Activated T-cell treated with anti-CD3 and anti-CD28 coated beads, Interleukin-2, amount 50 U/mL, for 1 hour (primary cell): Measurements from ENCODE around the gene CLPTM1L.

ENCODE experiments used
- DNase-seq: peaks from one replicate; pipeline ENCODE4 v3.0.0-alpha.2; 2020

Gene CLPTM1L

DNA sequence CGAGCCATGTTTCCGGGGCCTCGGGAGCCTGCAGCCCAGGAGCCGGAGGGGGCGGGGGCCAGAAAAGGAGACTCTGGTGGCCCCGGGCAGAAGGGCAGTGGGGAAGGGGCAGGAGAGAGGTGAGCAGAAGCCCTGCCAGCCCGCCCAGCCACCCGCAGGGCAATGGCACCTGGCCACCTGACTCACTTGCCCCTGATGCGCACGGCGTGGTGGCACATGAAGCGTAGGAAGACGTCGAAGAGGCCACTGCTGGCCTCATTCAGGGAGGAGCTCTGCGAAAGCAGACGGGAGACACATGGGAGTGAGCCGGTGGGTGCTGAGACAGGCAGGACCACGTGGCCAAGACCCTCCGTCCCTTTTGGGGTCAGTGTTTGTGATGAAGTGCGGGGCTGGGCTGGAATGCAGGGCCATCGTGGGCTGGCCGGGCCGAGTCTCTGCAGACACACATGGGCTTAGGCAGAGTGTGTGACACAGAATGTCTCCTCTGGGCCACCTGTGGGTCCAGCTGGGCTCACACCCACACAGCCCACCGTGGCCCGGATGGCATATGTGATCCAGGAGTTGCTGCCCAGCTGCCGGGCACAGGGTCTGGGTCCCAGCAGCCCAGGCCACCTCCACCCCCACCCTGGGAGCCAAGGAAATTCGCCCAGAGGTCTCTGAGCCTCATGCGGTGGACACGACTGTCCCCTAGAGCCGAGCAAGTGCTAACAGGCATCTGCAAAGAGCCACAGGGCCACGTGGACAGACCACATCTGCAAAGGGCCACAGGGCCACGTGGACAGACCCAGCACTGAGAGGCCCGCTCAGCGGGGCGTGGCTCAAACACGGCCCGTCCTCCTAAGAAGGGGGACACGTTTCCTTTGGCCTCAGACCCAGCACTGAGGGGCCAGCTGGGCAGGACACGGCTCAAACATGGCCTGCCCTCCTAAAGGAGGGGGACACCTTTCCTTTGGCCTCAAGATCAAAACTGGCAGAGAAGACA lies 73.7 kb downstream of the CLPTM1L start:
- DNase-seq, result no peak

DNA sequence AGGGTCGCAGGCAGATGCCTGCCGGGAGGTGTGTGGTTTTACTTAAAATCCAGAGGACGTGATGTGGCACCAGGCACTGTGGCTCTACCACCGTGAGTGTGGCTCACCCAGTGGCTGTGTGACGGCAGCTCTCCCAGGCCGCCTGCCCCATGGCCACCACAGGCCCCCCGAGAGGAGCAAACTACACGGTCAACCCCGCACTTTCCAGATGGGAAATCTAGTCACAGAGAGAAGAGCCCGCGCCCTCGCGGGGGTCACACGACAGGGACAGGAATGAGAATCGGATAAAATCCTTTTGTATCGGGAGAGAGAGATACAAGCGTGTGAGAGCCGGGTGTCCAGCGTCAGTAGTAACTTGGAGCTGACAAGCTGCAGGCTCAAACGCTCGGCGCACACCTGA lies 74.5 kb downstream of the CLPTM1L start:
- DNase-seq, result no peak

DNA sequence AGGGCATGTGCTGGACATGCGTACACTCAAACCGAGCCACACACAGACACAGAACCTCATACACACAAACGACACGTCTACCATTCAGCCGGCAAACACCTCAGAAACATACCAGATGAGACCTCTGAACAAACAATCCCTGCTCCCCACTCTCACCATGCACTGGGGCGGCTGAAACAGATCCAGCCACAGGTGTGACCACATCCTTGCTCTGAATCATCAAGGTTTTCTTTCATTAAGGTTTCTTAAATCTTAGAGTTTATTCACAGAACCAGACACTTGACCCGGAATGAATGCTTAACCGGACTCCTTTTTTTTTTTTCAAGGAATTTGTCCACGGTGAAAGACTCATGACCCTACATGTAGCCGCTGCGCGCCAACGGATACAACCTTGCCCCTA lies 76.2 kb downstream of the CLPTM1L start:
- DNase-seq, result peak; percentile 26

DNA sequence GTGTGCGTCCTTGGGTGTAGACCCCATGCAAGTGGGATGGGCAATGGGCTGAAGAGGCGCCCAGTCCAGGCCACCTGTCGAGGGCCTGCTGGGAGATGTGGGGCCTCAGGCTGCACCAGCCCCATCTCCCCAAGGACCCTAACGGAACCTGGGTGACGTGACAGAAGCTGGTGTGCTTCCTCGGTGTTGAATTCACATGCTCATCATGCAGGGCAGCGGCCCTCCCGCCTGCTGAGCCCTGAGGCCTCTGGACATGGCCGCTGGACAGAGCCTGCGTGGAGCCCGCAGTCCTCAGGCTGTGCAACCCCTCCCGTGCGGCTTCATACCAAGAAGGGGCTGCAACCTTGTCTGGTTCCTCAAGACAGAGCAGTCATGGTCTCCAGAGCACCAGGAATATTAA lies 76.8 kb downstream of the CLPTM1L start:
- DNase-seq, result no peak
